NK-92 treated with Interleukin-12 subunit alpha and Interleukin-12 subunit beta, amount 100 ng/mL, for 24 hours (cell line): ENCODE results near the gene LRP2BP.

Source experiments
- DNase-seq: peaks from one replicate; lab custom pipeline; 2025; lab: John Stamatoyannopoulos, UW

The LRP2BP gene

DNA sequence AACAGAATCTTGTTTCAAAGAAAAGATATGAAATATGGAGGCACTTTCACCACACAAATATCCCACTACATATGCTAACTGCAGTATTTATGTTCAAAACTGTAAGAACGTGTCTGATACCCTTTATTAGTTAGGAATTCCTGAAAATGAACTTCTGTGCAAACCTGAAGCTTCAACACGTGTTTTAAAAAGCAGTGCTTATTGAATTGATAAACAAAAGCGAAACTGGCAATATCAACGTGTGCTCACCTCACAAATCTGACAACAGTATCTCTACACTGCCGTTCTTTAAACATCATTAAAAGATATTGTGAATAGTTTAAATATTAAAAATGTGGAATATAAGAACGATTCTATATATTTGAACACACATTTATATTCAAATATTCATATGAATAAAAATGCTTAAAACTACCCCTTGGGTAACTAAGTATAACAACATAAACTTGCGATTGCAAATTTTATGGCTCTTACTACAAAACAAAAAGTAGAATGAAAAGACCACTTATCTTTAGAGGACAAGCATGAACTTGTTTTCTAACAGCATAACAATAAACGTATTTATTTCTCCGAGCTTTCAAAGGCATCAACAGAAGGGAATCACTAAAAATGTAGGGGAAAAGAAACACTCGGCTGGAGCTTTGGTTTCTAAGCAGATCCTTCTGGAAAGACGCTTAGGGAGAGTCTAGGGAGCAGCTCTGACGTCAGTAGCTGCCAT lies at the start of gene LRP2BP:
TSS of gene LRP2BP (minus strand) at position 687 of the 718 bp plus-strand sequence. CDS start 17,738 bp downstream, outside the sequence.
- DNase-seq: no peak

GRCh38 chr4:185445209-185445608 lies 49.5 kb upstream of the LRP2BP start:
- DNase-seq: no peak

GRCh38 chr4:185441479-185441878 lies 45.8 kb upstream of the LRP2BP start:
- no peak for DNase-seq

GRCh38 chr4:185437809-185438208 lies 42.1 kb upstream of the LRP2BP start:
- no peak for DNase-seq

DNA sequence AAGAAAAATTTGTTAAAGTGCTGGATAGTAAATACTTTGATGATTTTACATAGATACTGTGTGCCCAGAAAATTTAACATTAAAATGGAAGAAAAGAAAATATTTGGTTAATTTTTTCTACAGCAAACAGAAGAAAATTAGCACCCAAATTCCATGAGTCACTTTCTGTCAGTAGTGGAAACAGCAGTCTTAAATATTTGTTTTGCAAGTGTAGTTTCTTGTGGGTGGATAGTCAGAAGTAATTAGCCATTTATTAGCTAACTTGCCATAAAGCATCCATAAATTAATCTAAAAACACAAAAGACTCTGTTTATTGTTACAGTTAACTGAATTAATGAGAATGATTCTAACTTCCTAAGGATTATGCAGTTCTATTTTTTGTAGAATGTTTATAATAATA lies 39.7 kb upstream of the LRP2BP start:
- no peak for DNase-seq

DNA sequence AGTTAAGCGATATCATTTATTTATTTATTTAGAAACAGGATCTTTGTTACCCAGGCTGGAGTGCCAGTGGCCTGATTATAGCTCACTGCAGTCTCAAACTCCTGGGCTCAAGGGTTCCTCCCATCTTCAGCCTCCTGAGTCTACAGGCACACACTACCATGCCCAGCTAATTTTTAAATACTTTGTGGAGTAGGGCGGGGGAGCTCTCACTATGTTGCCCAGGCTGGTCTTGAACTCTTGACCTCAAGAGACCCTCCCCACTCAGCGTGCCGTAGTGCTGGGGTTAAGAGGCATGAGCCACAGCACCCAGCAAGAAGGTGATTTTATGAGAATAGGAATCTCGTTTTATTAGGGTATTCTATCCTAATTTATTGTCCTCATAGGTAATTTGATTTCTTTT lies 33.9 kb upstream of the LRP2BP start:
- DNase-seq: no peak

DNA sequence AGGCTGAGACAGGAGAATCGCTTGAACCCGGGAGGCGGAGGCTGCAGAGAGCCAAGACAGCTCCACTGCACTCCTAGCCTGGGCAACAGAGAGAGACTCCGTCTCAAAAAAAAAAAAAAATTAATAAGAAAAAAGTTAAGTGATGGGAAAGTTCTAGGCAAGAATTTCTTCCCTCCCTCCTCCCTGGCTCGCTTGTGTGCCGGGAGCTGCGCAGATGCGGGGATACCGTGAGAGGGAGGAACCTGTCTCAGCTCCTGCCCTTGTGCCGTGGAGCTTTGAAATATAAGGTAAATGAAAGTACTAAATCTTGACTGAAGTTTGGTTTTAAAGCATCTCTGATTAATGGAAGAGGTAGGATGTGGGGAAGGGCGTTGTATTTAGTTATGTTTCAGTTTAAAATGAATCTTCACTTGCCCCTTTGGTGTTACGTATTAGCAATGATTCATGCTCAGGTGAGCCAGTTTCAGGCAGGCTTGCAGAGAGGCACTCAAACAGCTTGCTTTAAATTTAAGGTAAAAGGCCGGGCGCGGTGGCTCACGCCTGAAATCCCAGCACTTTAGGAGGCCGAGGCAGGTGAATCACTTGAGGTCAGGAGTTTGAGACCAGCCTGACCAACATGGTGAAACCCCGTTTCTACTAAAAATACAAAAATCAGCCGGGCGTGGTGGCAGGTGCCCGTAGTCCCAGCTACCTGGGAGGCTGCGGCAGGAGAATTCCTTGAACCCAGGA lies 31.4 kb upstream of the LRP2BP start:
- DNase-seq: no peak

DNA sequence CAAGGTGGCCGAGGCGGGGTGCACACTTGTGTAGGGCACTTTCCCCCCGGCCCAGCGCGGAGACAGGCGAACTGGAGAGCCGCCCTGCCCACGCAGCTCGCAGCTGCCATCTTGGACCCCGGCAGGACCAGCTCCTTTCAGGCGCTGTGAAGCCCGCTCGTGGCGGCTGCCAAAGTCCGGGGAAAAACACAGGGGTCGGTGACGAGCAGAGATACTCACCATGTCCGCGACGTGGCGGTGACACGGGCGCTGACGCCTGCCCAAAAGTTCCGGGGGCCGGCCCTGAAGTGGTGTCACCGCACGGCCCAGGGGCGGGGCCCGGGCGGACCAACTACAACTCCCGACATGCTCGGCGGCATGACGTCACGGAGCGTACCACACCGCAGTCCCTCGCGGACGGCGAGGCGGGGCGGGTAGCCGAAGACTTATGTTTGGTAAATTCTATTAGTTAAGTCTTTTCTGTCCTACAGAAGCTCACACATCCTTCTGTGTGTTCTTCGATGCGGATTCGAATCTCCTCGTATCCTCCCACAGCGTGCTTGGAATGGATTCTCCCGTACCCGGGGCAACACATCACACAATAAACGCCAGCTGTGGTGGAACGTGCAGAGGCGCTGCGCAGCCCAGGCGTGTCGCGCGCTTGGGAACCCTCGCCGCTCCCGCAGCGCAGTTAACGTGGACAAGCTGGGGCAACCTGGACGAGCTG lies 30.1 kb upstream of the LRP2BP start, which contains the start of gene UFSP2:
TSS of gene UFSP2 (minus strand) at position 318 of the 706 bp plus-strand sequence. CDS start at position 222, 96 bp downstream.
- peak; percentile 78 for DNase-seq

- DNase-seq: no peak
Observed at GRCh38 chr4:185424905-185425646, 29.4 kb upstream of the LRP2BP start.

- no peak for DNase-seq
Observed at GRCh38 chr4:185421366-185422124, 25.8 kb upstream of the LRP2BP start.

- DNase-seq: no peak
Observed at GRCh38 chr4:185416955-185417354, 21.2 kb upstream of the LRP2BP start.

GRCh38 chr4:185412412-185412811 lies 16.7 kb upstream of the LRP2BP start:
- no peak for DNase-seq

DNA sequence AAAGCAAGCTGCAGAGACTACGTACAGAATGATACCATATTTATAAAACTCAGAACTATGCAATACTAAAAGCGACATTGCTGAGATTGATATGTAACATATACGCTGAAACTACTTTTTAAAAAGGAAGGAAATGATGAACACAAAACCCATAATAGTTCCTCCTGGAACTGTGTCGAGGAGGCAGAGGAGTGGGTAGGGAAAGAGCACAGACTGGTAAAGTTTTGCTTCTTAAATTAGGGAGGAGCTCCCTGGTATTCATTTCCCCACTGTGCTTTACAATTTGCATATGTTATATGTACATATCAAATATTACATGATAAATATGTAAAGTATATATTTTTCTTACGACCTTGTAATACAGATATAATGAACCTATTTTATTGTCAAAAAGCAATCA lies 16.1 kb upstream of the LRP2BP start:
- no peak for DNase-seq

DNA sequence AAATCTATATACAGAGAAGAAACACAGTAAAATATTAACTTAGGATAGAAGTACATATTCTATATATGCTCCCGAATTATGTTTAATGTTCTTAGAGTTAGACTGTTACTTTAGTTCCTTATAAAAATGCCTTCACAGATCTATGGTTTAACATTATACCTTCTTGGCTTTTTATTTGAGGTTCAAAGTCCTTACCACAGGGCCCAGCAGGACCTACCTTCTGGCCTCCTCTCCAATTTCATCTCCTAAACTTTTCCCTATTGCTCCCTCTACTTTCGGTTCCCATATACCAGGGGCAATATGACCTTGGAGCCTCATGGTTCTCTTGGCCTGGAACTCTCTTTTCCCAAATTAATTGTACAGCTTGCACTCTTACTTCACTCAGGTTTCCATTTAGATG lies 12.7 kb upstream of the LRP2BP start:
- DNase-seq: no peak

DNA sequence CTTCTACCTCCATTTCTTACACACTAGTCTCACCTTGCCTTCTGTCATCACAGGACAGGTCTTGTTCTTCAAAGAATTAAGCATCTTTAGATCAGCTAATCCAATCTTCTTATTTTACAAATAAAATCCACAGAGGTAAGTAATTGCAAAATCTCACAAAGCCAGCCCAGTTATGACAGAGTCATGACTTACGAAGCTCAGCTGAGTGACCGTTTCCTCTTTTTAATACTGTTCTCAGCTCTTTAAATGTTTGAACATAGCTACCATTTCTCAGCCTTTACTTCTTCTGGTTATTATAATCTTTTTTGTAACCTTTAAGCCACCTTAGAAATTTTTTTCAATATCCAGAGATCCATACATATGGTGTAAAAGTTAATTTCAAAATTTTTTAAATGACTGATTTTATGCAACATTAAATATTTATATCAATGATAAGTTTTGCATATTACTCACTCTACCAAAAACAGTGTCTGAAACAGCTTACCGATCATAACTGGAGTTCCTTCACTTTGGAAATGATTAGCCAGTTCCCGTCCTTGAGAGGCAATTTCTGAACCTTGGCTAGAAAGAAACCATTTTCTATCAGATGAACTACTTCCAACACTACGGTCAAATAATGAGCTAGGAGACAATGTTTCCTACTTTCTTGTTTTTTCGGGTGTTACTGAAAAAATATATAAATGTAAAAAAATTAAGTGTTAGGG lies 9.7 kb upstream of the LRP2BP start:
- DNase-seq: no peak

DNA sequence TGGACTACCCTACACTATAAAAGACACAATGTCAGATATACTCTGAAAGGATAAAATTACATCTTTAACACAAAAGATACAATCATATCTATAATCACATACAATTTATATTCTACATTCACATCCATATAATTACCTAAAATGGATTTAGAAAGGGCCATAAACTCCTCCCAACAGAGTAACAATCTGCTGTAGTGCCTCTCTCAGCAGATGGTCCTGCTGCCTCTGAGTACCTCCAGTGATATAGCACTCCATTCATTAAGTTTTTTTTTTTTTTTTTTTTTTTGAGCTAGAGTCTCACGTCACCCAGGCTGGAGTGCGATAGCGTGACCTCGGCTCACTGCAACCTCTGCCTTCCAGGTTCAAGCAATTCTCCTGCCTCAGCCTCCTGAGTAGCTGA lies 8.3 kb upstream of the LRP2BP start:
- DNase-seq: no peak

DNA sequence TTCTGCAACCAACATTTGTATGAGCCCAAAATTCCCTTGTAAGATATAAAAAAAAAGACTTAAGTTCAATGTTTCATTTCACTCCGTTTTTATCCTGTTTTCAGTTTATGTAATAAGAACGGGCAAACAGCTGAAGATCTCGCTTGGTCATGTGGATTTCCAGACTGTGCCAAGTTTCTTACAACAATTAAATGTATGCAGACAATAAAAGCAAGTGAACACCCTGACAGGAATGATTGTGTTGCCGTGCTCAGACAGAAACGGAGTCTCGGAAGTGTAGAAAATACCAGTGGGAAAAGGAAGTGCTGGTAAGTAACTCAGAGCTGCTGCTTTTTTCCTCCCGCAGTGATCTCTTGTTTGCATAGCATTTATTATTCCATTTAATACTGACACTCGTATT lies 3.7 kb upstream of the LRP2BP start:
- no peak for DNase-seq

DNA sequence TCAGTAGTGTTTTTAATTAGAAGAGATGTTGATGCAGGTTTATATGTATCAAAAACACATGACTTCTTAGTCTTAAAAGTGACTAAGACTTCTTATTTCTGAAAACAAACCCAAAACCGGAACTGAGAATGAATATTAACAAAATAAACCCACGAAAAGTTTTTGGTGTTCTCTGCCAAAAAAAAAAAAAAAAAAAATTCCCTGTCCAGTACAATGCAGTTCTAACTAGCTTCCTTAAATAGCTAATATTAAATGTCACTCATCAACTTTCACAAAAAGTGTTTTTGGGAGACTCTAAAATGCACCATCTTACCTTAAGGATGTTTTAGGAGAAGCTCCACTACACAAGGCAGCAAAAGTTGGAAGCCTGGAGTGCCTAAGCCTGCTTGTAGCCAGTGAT lies 2.9 kb upstream of the LRP2BP start:
- DNase-seq: no peak

GRCh38 chr4:185396724-185397385 lies 1.1 kb upstream of the LRP2BP start, which contains the start of gene ANKRD37:
ANKRD37 (plus strand) TSS chr4:185396841; CDS start chr4:185396924, 83 bp downstream.
- no peak for DNase-seq
